Measurements from ENCODE around the gene KCNAB1.

DNA sequence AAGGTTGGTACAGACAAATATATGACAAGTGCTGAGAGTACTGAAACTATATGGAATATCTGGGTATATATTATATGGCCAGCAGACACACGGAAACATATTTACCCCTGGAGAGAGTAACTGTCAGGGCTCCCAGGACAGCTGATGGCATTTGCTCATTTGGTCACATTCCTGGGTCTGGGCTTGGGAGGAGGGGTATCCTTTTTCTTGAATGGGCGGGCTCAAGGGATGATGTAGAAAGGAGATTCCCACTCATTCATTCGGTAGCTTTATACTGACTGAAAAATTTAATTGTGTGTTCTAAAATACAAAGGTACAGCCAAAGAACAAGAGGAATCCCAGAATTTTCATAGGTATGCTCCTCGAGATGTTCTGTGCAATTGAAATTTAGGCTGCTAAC is 131.0 kb downstream of the KCNAB1 start:
- TF ChIP-seq YY1 (IDR thresholded peaks at IDR 0.05; ENCODE audit: insufficient read depth, insufficient read length): no peak
- no peak for TF ChIP-seq ZNF274 (IDR thresholded peaks at IDR 0.05; ENCODE audit: low read depth, low read length)

All from NT2/D1 (cell line).